Erythroblast (primary cell): ENCODE results near the gene STXBP4.

Experiments used
- GATA1 ChIP-seq: IDR thresholded peaks from 2 replicates; pipeline ENCODE4 v1.6.1; 2011; ENCODE audit warnings: low read depth, mild to moderate bottlenecking, control low read depth, low read length, moderate library complexity
- POLR2A ChIP-seq: IDR thresholded peaks from 2 replicates; pipeline ENCODE4 v1.6.1; 2011; ENCODE audit warnings: mild to moderate bottlenecking, low read length

DNA sequence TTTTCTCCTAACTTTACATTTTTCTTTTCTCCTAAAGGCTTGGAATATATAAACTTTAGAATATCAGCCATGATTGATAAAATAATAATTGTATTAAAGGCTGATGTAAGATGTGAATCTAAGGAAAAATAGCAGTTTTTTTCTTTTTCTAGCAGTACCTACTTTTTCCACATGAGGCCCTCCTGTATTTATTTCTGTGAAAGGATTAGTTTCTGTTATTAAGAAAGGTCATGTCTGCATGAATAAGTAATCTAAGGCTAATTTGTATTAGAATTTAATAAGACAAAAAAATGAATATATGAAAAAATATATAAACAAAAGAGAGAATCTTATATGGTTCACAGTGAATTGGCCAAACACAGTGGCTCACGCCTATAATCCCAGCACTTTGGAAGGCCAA, 85.3 kb downstream of the STXBP4 start:
- no peak for TF ChIP-seq POLR2A
- TF ChIP-seq GATA1: no peak
